ENCODE results near the gene UGT1A6. TPM values are rescaled to one million over a fixed set of nuclear protein-coding genes. Genes with fewer than 3 reads are reported as not detected.
"Not testable (repeated sequence)": the region's sequence is repeated elsewhere in the genome, so short reads cannot be mapped to it uniquely, and the experiment has no call there.

UGT1A6 gene
- total RNA-seq, 6 experiments from 2014 or later: 79.4 to 315 (median 139) TPM

DNA sequence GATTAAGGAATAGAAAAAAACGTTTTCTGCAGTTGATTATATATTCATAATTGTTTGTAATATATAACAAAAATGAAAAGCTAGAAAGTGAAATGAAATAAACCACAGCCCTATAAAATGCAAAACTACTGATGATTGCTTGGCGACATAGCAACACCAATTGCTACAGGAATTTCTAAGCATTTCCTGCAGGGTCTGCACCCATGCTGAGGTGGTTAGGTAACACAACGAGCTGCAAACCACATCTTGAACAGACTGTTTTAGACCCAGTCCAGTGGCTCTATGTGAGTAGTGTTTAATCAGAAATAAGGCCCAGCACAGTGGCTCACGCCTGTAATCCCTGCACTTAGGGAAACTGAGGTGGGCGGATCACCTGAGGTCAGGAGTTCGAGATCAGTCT, 38.2 kb upstream of the UGT1A6 start:
- Histone ChIP-seq H3K9me3 (no peaks in the 10 kb centered on the region), H3K27ac (no peak overlapping the region), H3K27me3 (no peaks in the 10 kb centered on the region), H3K4me1 (peaks cover 0 to 19% (median 0%) of the 10 kb centered on the region in 4 donors), H3K4me3 (no peak overlapping the region), H3K36me3 (no peaks in the 10 kb centered on the region)
- no peak for DNase-seq
- TF ChIP-seq POLR2A (IDR thresholded peaks at IDR 0.05): no peak
- TF ChIP-seq, protein P1, sequence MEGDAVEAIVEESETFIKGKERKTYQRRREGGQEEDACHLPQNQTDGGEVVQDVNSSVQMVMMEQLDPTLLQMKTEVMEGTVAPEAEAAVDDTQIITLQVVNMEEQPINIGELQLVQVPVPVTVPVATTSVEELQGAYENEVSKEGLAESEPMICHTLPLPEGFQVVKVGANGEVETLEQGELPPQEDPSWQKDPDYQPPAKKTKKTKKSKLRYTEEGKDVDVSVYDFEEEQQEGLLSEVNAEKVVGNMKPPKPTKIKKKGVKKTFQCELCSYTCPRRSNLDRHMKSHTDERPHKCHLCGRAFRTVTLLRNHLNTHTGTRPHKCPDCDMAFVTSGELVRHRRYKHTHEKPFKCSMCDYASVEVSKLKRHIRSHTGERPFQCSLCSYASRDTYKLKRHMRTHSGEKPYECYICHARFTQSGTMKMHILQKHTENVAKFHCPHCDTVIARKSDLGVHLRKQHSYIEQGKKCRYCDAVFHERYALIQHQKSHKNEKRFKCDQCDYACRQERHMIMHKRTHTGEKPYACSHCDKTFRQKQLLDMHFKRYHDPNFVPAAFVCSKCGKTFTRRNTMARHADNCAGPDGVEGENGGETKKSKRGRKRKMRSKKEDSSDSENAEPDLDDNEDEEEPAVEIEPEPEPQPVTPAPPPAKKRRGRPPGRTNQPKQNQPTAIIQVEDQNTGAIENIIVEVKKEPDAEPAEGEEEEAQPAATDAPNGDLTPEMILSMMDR (IDR thresholded peaks at IDR 0.05): no peak
- WGBS (ENCODE audit: insufficient coverage, low coverage, low lambda C conversion rate, missing lambda C conversion rate): 69% methylated on average over 6 of the region's 6 CpGs
- no peak for ATAC-seq
- intact Hi-C loops (cut with DNase I): no loop called here

DNA sequence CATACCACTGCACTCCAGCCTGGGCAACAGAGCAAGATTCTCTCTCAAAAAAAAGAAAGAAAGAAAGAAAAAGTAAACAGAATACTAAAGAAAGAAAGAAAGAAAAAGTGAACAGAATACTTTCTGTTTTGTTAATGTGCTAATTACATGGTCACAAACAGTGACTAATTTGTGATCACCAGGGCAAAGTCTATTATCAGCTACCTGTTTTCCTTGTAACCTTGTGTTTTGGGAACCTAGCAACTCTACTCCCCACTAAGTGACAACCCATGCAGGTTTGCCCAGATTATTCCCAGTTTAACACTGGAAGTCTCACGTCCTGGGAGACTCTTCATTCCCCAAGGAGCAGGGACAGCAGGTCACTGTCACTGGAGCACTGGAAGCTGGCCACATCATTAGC, 37.6 kb upstream of the UGT1A6 start:
- DNase-seq (no peak), ATAC-seq (peak in 1 of 4 donors; percentile 82)
- intact Hi-C loops (cut with DNase I): no loop called here
- Histone ChIP-seq H3K4me1 (peaks cover 0 to 19% (median 0%) of the 10 kb centered on the region in 4 donors), H3K27me3 (no peaks in the 10 kb centered on the region), H3K9me3 (no peaks in the 10 kb centered on the region), H3K4me3 (no peak overlapping the region), H3K27ac (no peak overlapping the region), H3K36me3 (no peaks in the 10 kb centered on the region)
- 80% methylated on average over 1 of the region's 1 CpG for WGBS (ENCODE audit: insufficient coverage, low coverage, low lambda C conversion rate, missing lambda C conversion rate)
- TF ChIP-seq, protein P1 (IDR thresholded peaks at IDR 0.05): no peak
- no peak for TF ChIP-seq POLR2A (IDR thresholded peaks at IDR 0.05)

DNA sequence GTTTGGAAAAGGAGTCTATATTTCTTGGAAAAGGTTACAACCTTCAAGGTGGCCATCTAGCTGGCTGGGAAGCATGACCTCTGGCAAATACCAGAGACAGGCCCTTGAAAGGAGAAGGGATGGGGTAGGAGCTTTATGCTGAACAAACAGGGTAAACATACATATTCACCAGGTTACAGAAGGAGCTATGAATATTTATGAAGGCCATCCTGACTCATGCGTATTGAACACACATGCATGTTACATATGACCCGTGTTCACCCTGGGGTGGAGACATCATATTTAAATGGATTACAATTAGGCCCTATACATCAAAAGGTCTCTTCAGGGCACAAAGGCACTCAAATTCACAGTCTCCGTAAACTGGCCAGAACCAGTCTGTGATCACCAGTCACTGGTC, 36.7 kb upstream of the UGT1A6 start:
- ATAC-seq; H3K9me3 ChIP-seq; H3K27ac ChIP-seq; H3K27me3 ChIP-seq; intact Hi-C loops (cut with DNase I); DNase-seq; H3K4me3 ChIP-seq; H3K36me3 ChIP-seq: not testable (repeated sequence)
- peaks cover 0 to 20% (median 0%) of the 10 kb centered on the region in 4 donors for H3K4me1 ChIP-seq
- 100% methylated on average over 3 of the region's 3 CpGs for WGBS (ENCODE audit: insufficient coverage, low coverage, low lambda C conversion rate, missing lambda C conversion rate)

DNA sequence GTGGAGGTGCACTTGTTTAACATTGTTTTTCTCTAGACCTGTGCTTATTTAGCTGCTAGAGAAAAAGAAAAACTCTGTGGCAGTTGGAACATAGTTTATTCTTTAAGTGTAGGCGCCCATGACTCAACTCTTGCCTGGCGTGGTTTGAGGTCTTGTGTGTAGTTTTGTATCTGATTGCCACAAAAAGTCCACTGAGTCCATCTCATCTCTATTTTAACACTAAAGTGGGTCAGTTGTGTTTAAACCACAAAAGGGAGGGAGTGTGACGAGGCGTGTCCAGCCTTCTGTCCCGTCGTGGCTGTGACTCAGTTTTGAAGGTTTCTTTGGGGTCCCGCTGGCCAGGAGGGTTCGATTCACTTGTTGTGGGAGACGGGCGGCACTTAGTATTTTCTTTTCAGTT, 36.2 kb upstream of the UGT1A6 start:
- peaks cover 0 to 25% (median 0%) of the 10 kb centered on the region in 4 donors for H3K4me1 ChIP-seq
- intact Hi-C loops (cut with DNase I): no loop called here
- no peak overlapping the region for H3K27ac ChIP-seq
- H3K27me3 ChIP-seq: no peaks in the 10 kb centered on the region
- 91% methylated on average over 9 of the region's 10 CpGs for WGBS (ENCODE audit: insufficient coverage, low coverage, low lambda C conversion rate, missing lambda C conversion rate)
- H3K9me3 ChIP-seq: no peaks in the 10 kb centered on the region
- no peak for TF ChIP-seq POLR2A (IDR thresholded peaks at IDR 0.05)
- TF ChIP-seq, protein P1 (IDR thresholded peaks at IDR 0.05): no peak
- DNase-seq: no peak
- no peak overlapping the region for H3K4me3 ChIP-seq
- ATAC-seq: no peak
- no peaks in the 10 kb centered on the region for H3K36me3 ChIP-seq

DNA sequence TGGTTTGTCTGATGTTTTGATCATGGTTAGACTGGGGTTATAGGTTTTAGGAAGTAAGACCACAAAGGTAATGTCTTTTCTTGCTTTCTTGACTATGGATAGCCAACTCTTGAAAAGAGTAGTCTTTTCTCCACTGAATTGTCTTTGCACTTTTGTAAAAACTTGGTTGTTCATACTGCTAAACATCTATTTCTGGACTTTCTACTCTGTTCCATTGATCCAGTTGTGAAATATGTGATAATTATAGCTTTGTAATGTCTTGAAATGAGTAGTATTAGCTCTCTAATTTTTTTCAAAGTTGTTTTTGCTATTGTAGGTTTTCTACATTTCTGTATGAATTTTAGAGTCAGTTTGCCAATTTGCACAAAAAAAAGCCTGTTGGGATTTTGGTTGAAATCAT, 34.1 kb upstream of the UGT1A6 start:
- TF ChIP-seq, protein P1 (IDR thresholded peaks at IDR 0.05): no peak
- no peak for TF ChIP-seq POLR2A (IDR thresholded peaks at IDR 0.05)
- Histone ChIP-seq H3K4me1 (peaks cover 0 to 28% (median 2%) of the 10 kb centered on the region in 4 donors), H3K36me3 (no peaks in the 10 kb centered on the region), H3K27ac (peak overlapping the region in 1 of 3 donors; percentile 20), H3K9me3 (no peaks in the 10 kb centered on the region), H3K4me3 (no peak overlapping the region), H3K27me3 (no peaks in the 10 kb centered on the region)
- DNase-seq (no peak), ATAC-seq (peak in 3 of 4 donors; percentile 53 to 69 (median 60))
- intact Hi-C loops (cut with DNase I): no loop called here

Measured in right lobe of liver (tissue), 6 donors.